Ishikawa (cell line): ENCODE results near the gene LPGAT1.

Experiments used
- FOXM1 ChIP-seq: IDR thresholded peaks from 2 replicates; pipeline ENCODE4 v1.6.1; 2012; ENCODE audit warnings: low read depth, borderline replicate concordance
- MAX ChIP-seq: IDR thresholded peaks from 2 replicates; pipeline ENCODE4 v1.6.1; 2012
- RAD21 ChIP-seq: IDR thresholded peaks from 2 replicates; pipeline ENCODE4 v1.6.1; 2012; ENCODE audit warnings: low read depth
- REST ChIP-seq: IDR thresholded peaks from 2 replicates; pipeline ENCODE4 v1.6.1; 2012; ENCODE audit warnings: low read depth, mild to moderate bottlenecking
- TAF1 ChIP-seq: IDR thresholded peaks from 2 replicates; pipeline ENCODE4 v1.6.1; 2012; ENCODE audit warnings: low read depth, mild to moderate bottlenecking
- TEAD4 ChIP-seq: IDR thresholded peaks from 2 replicates; pipeline ENCODE4 v1.6.1; 2012

- TF ChIP-seq MAX (no peak), TEAD4 (no peak), FOXM1 (no peak), RAD21 (no peak), REST (no peak), TAF1 (no peak)
Measured at GRCh38 chr1:211825980-211826379, 4.6 kb downstream of the LPGAT1 start.
